Measurements from ENCODE around the gene GADD45B. TPM values are rescaled to one million over a fixed set of nuclear protein-coding genes. Genes with fewer than 3 reads are reported as not detected.
"Not testable (repeated sequence)": the region's sequence is repeated elsewhere in the genome, so short reads cannot be mapped to it uniquely, and the experiment has no call there.

GADD45B gene
- total RNA-seq, 2 experiments from 2014 or later = 52.2 to 54.3 TPM

- POLR2A ChIA-PET = interaction anchor here (2.7 kb wide), 1 partner anchor 42 kb away, joined by 8 read pairs; the partner anchor contains the start of gene GADD45B
- Mint-ChIP-seq H3K36me3 (ENCODE audit: low read depth) (no peaks in the 10 kb centered on the region), H3K9me3 (no peaks in the 10 kb centered on the region), H3K27me3 (no peaks in the 10 kb centered on the region), H3K4me1 (peaks cover 3% of the 10 kb centered on the region), H3K27ac (no peak overlapping the region), H3K4me3 (no peak overlapping the region)
- no peak for DNase-seq
- CTCF ChIA-PET = interaction anchor here (0.5 kb wide), 1 partner anchor 498 kb away, joined by 3 read pairs; no protein-coding TSS in a partner anchor
These were observed 42.1 kb downstream of the GADD45B start for GRCh38 chr19:2517881-2518601.

GRCh38 chr19:2518856-2519255 is 42.9 kb downstream of the GADD45B start:
- H3K36me3 Mint-ChIP-seq (ENCODE audit: low read depth); DNase-seq; CTCF ChIA-PET; H3K4me1 Mint-ChIP-seq; H3K27ac Mint-ChIP-seq; H3K4me3 Mint-ChIP-seq; H3K27me3 Mint-ChIP-seq; H3K9me3 Mint-ChIP-seq: not testable (repeated sequence)
- POLR2A ChIA-PET = interaction anchor here (2.7 kb wide), 1 partner anchor 43 kb away, joined by 8 read pairs; the partner anchor contains the start of gene GADD45B

- POLR2A ChIA-PET = interaction anchor here (1.2 kb wide), 1 partner anchor 43 kb away, joined by 5 read pairs; the partner anchor contains the start of gene GADD45B
- peaks cover 3% of the 10 kb centered on the region for H3K9me3 Mint-ChIP-seq
- H3K27me3 Mint-ChIP-seq = no peaks in the 10 kb centered on the region
- H3K27ac Mint-ChIP-seq = no peak overlapping the region
- no peak for DNase-seq
- H3K36me3 Mint-ChIP-seq (ENCODE audit: low read depth) = no peaks in the 10 kb centered on the region
- no peak overlapping the region for H3K4me3 Mint-ChIP-seq
- CTCF ChIA-PET = interaction anchor here (0.8 kb wide), 1 partner anchor 33 kb away, joined by 3 read pairs; no protein-coding TSS in a partner anchor
- peaks cover 3% of the 10 kb centered on the region for H3K4me1 Mint-ChIP-seq
These were observed 43.6 kb downstream of the GADD45B start for GRCh38 chr19:2519482-2519881.

- no peak for DNase-seq
- Mint-ChIP-seq H3K4me3 (no peak overlapping the region), H3K36me3 (ENCODE audit: low read depth) (no peaks in the 10 kb centered on the region), H3K27me3 (no peaks in the 10 kb centered on the region), H3K4me1 (no peaks in the 10 kb centered on the region), H3K9me3 (peaks cover 3% of the 10 kb centered on the region), H3K27ac (no peak overlapping the region)
- ChIA-PET POLR2A (no interaction called here), CTCF (no interaction called here)
These were observed 47.8 kb downstream of the GADD45B start for GRCh38 chr19:2523630-2524311.

GRCh38 chr19:2524361-2524839 is 48.5 kb downstream of the GADD45B start:
- DNase-seq = no peak
- peaks cover 3% of the 10 kb centered on the region for H3K9me3 Mint-ChIP-seq
- H3K27ac Mint-ChIP-seq = no peak overlapping the region
- ChIA-PET POLR2A (no interaction called here), CTCF (no interaction called here)
- no peak overlapping the region for H3K4me3 Mint-ChIP-seq
- no peaks in the 10 kb centered on the region for H3K27me3 Mint-ChIP-seq
- no peaks in the 10 kb centered on the region for H3K4me1 Mint-ChIP-seq
- no peaks in the 10 kb centered on the region for H3K36me3 Mint-ChIP-seq (ENCODE audit: low read depth)

- Mint-ChIP-seq H3K27ac (no peak overlapping the region), H3K4me1 (no peaks in the 10 kb centered on the region), H3K27me3 (no peaks in the 10 kb centered on the region), H3K9me3 (peaks cover 3% of the 10 kb centered on the region), H3K4me3 (no peak overlapping the region), H3K36me3 (ENCODE audit: low read depth) (no peaks in the 10 kb centered on the region)
- ChIA-PET POLR2A (no interaction called here), CTCF (no interaction called here)
- no peak for DNase-seq
These were observed 49.2 kb downstream of the GADD45B start for GRCh38 chr19:2524840-2525723.

- H3K36me3 Mint-ChIP-seq (ENCODE audit: low read depth) = no peaks in the 10 kb centered on the region
- H3K9me3 Mint-ChIP-seq = peaks cover 3% of the 10 kb centered on the region
- H3K27ac Mint-ChIP-seq = no peak overlapping the region
- no peak for DNase-seq
- ChIA-PET POLR2A (no interaction called here), CTCF (no interaction called here)
- no peak overlapping the region for H3K4me3 Mint-ChIP-seq
- peaks cover under 1% of the 10 kb centered on the region for H3K27me3 Mint-ChIP-seq
- peaks cover under 1% of the 10 kb centered on the region for H3K4me1 Mint-ChIP-seq
These were observed 51.2 kb downstream of the GADD45B start for GRCh38 chr19:2527171-2527570.

GRCh38 chr19:2527686-2528085 is 51.8 kb downstream of the GADD45B start:
- DNase-seq = no peak
- H3K4me1 Mint-ChIP-seq = peaks cover 3% of the 10 kb centered on the region
- peaks cover 6% of the 10 kb centered on the region for H3K27me3 Mint-ChIP-seq
- POLR2A ChIA-PET = interaction anchor here (0.7 kb wide), 1 partner anchor 25 kb away, joined by 3 read pairs; no protein-coding TSS in a partner anchor
- no peak overlapping the region for H3K27ac Mint-ChIP-seq
- no peak overlapping the region for H3K4me3 Mint-ChIP-seq
- H3K9me3 Mint-ChIP-seq = peaks cover 3% of the 10 kb centered on the region
- no peaks in the 10 kb centered on the region for H3K36me3 Mint-ChIP-seq (ENCODE audit: low read depth)
- CTCF ChIA-PET = interaction anchor here (1.5 kb wide), 1 partner anchor 52 kb away, joined by 3 read pairs; the partner anchor contains the start of gene GADD45B

Other genes starting within 250 kb of the GADD45B start
- 10 to 100 TPM; 58.3 to 60.4 TPM for gene PLEKHJ1, start 239.8 kb upstream of the GADD45B start, total RNA-seq
- 100 to 1,000 TPM; 137 to 145 TPM for gene SF3A2, start 239.3 kb upstream of the GADD45B start, total RNA-seq
- gene AMH, start 226.8 kb upstream of the GADD45B start, total RNA-seq = 1 to 10 TPM; 4.6 to 7.6 TPM
- gene JSRP1, start 219.7 kb upstream of the GADD45B start, total RNA-seq = 1 to 10 TPM in 1 of 2 experiments, under 1 TPM in 1; 0.73 to 1.3 TPM
- gene PEAK3, start 194.0 kb upstream of the GADD45B start, total RNA-seq = under 1 TPM; 0.70 to 0.88 TPM
- gene LINGO3, start 168.0 kb upstream of the GADD45B start, total RNA-seq = under 1 TPM; 0.40 to 0.63 TPM
- gene LSM7, start 147.5 kb upstream of the GADD45B start, total RNA-seq = 100 to 1,000 TPM; 110 to 115 TPM
- gene SPPL2B, start 147.4 kb upstream of the GADD45B start, total RNA-seq = 10 to 100 TPM; 58.9 to 68.2 TPM
- not detected for gene TMPRSS9, start 115.9 kb upstream of the GADD45B start, total RNA-seq
- gene TIMM13, start 48.5 kb upstream of the GADD45B start, total RNA-seq = 10 to 100 TPM; 44.5 to 47.4 TPM
- 10 to 100 TPM; 92.9 to 96.6 TPM for gene LMNB2, start 19.2 kb upstream of the GADD45B start, total RNA-seq
- under 1 TPM; 0.25 to 0.40 TPM for gene GNG7, start 226.6 kb downstream of the GADD45B start, total RNA-seq
- not detected for gene DIRAS1, start 245.2 kb downstream of the GADD45B start, total RNA-seq

Data from activated CD4-positive, alpha-beta memory T cell treated with anti-CD3 and anti-CD28 coated beads, Interleukin-2, amount 10 ng/mL, durations not matched to agents 7 days and 5 days (primary cell).